ENCODE measurements around the gene PRTG. TPM values are rescaled to one million over a fixed set of nuclear protein-coding genes. Genes with fewer than 3 reads are reported as not detected.

The PRTG gene
- total and polyA plus RNA-seq, 2 donors (not counting 3 experiments of a cell fraction or from before 2014, with no cell fraction given), result 3.4 to 12.4 TPM

GRCh38 chr15:55590788-55591187, 152.2 kb downstream of the PRTG start:
- no peak overlapping the region for H3K27ac ChIP-seq (ENCODE audit: insufficient read depth, low read depth, low read length)
- no peaks in the 10 kb centered on the region for H3K36me3 ChIP-seq (ENCODE audit: control insufficient read depth in 2 of 2, extremely low read depth in 1 of 2, insufficient read depth in 2 of 2, low read length in 2 of 2)
- H3K4me3 ChIP-seq (replicated peaks in 1 of 3; ENCODE audit: insufficient read depth in 1 of 3, low read depth in 1 of 3, low read length in 3 of 3), result no peak overlapping the region
- no peaks in the 10 kb centered on the region for H4K20me1 ChIP-seq (replicated peaks; ENCODE audit: control insufficient read depth, extremely low read depth, insufficient read depth, low read length)
- peaks cover 8% of the 10 kb centered on the region for H3K4me1 ChIP-seq (ENCODE audit: control insufficient read depth, extremely low read depth, insufficient read depth, low read length)
- no peaks in the 10 kb centered on the region for H3K27me3 ChIP-seq (ENCODE audit: control insufficient read depth in 2 of 2, insufficient read depth in 2 of 2, low read length in 2 of 2)
- no peak overlapping the region for H3K4me2 ChIP-seq (ENCODE audit: insufficient read depth, low read length)
- DNase-seq (ENCODE audit: low read depth, low spot score) (no peak), FAIRE-seq (no peak)
- H2AFZ ChIP-seq (ENCODE audit: low read depth, low read length), result no peak overlapping the region
- no peaks in the 10 kb centered on the region for H3K9me1 ChIP-seq (replicated peaks; ENCODE audit: control insufficient read depth, extremely low read depth, insufficient read depth, low read length)
- POLR2A ChIA-PET, result no interaction called here
- no TSS peak for BruUV-seq (replicated peaks)
- CTCF ChIA-PET, result interaction anchor here (0.6 to 0.7 kb wide), 2 partner anchors 31 to 394 kb away, joined by 3 read pairs; no protein-coding TSS in a partner anchor
- dilution Hi-C loops (cut with MboI; ENCODE audit: extremely low pct_ligation_motif_present, low sequenced_read_pairs), result no loop called here
- TF ChIP-seq EZH2 (IDR thresholded peaks at IDR 0.05; ENCODE audit: borderline replicate concordance, low read depth, low read length, severe bottlenecking) (no peak), CTCF (IDR thresholded peaks at IDR 0.05; ENCODE audit: extremely low read depth in 1 of 2, insufficient read depth in 1 of 2, low read depth in 1 of 2, low read length in 2 of 2) (no peak), GATA2 (IDR thresholded peaks at IDR 0.05; ENCODE audit: insufficient read depth, insufficient read length, low read depth, low read length) (no peak), MYC (IDR thresholded peaks at IDR 0.05; ENCODE audit: low read depth, low read length) (no peak), MAX (IDR thresholded peaks at IDR 0.05; ENCODE audit: insufficient read depth, insufficient read length) (no peak), FOS (IDR thresholded peaks at IDR 0.05; ENCODE audit: borderline replicate concordance, insufficient read depth, low read length) (no peak), POLR2A (IDR thresholded peaks at IDR 0.05; ENCODE audit: low read depth, low read length) (no peak), JUN (IDR thresholded peaks at IDR 0.05; ENCODE audit: borderline replicate concordance, insufficient read depth, insufficient read length, low read depth) (no peak), POLR2AphosphoS5 (IDR thresholded peaks at IDR 0.05; ENCODE audit: insufficient read depth, low read depth, low read length) (no peak)
- no peaks in the 10 kb centered on the region for H3K9me3 ChIP-seq (replicated peaks; ENCODE audit: control insufficient read depth, insufficient read depth, low read length)
- intact Hi-C loops (cut with micrococcal nuclease), result no loop called here
- H3K79me2 ChIP-seq (ENCODE audit: control insufficient read depth, insufficient read depth, low read length), result no peaks in the 10 kb centered on the region
- no peak overlapping the region for H3K9ac ChIP-seq (replicated peaks; ENCODE audit: extremely low read depth, insufficient read depth, low read length)

Data from endothelial cell of umbilical vein (primary cell).